Neural cell (in vitro differentiated cells): ENCODE results near the gene SEC61A1.

Source experiments
- CTCF ChIP-seq: fragments of 450-650 bp; IDR thresholded peaks from 2 replicates; pipeline ENCODE4 v1.5.1; 2014; ENCODE audit warnings: antibody characterized with exemption, mild to moderate bottlenecking, moderate library complexity; ENCODE audit not compliant: poor library complexity, severe bottlenecking
- EP300 ChIP-seq: fragments of 450-650 bp; conservative IDR thresholded peaks from 2 replicates; pipeline ENCODE4 v1.6.1; 2014; ENCODE audit warnings: antibody characterized with exemption, mild to moderate bottlenecking, moderate library complexity; ENCODE audit not compliant: poor library complexity, severe bottlenecking
- EZH2 ChIP-seq: fragments of 200-600, 300-800 bp; shearing (Covaris generic), sonication (generic); IDR thresholded peaks from 2 replicates; pipeline ENCODE4 v1.6.1; 2014; ENCODE audit warnings: antibody characterized with exemption, low read length, borderline replicate concordance, mild to moderate bottlenecking; ENCODE audit not compliant: insufficient read depth, poor library complexity, severe bottlenecking
- MXI1 ChIP-seq: fragments of 450-650 bp; conservative IDR thresholded peaks from 2 replicates; pipeline ENCODE4 v1.6.1; 2014; ENCODE audit warnings: antibody characterized with exemption, mild to moderate bottlenecking; ENCODE audit not compliant: poor library complexity, severe bottlenecking
- POLR2AphosphoS5 ChIP-seq: IDR thresholded peaks from 2 replicates; pipeline ENCODE4 v1.6.1; 2012
- REST ChIP-seq: IDR thresholded peaks from 2 replicates; pipeline ENCODE4 v1.6.1; 2012; ENCODE audit warnings: borderline replicate concordance

- TF ChIP-seq EZH2 = no peak
- no peak for TF ChIP-seq CTCF
- TF ChIP-seq REST = no peak
- no peak for TF ChIP-seq EP300
- no peak for TF ChIP-seq POLR2AphosphoS5
- no peak for TF ChIP-seq MXI1
These were observed 19.7 kb downstream of the SEC61A1 start for GRCh38 chr3:128071771-128072453.
